GM12801 (cell line): Measurements from ENCODE around the gene WNT16.

Source experiments
- TF ChIP-seq, protein P1 (sequence below): IDR thresholded peaks from one replicate; pipeline ENCODE4 v1.5.1; 2011; ENCODE audit warnings: control low read depth; ENCODE audit not compliant: insufficient read length; ENCODE audit errors: extremely low read depth

The WNT16 gene

GRCh38 chr7:121373177-121373576 lies 44.4 kb downstream of the WNT16 start:
- TF ChIP-seq, protein P1, sequence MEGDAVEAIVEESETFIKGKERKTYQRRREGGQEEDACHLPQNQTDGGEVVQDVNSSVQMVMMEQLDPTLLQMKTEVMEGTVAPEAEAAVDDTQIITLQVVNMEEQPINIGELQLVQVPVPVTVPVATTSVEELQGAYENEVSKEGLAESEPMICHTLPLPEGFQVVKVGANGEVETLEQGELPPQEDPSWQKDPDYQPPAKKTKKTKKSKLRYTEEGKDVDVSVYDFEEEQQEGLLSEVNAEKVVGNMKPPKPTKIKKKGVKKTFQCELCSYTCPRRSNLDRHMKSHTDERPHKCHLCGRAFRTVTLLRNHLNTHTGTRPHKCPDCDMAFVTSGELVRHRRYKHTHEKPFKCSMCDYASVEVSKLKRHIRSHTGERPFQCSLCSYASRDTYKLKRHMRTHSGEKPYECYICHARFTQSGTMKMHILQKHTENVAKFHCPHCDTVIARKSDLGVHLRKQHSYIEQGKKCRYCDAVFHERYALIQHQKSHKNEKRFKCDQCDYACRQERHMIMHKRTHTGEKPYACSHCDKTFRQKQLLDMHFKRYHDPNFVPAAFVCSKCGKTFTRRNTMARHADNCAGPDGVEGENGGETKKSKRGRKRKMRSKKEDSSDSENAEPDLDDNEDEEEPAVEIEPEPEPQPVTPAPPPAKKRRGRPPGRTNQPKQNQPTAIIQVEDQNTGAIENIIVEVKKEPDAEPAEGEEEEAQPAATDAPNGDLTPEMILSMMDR = no peak

DNA sequence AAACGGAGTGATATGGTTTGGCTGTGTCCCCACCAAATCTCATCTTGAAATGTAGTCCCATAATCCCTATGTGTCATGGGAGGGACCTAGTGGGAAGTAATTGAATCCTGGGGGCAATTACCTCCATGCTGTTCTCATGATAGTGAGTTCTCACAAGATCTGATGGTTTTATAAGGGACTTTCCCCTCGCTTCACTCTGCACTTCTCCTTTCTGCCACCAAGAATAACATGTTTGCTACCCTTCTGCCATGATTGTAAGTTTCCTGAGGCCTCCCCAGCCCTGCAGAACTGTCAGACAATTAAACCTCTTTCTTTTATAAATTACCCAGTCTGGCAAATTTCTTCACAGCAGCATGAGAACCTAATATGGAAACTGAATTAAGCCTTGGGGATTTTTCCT lies 48.2 kb downstream of the WNT16 start:
- TF ChIP-seq, protein P1 = no peak

- TF ChIP-seq, protein P1 = no peak
Observed at GRCh38 chr7:121379930-121380329, 51.1 kb downstream of the WNT16 start.

- TF ChIP-seq, protein P1 = no peak
Observed at GRCh38 chr7:121382473-121382872, 53.7 kb downstream of the WNT16 start.

GRCh38 chr7:121383235-121383910 lies 54.6 kb downstream of the WNT16 start:
- TF ChIP-seq, protein P1 = no peak

- TF ChIP-seq, protein P1 = no peak
Observed at GRCh38 chr7:121384265-121384664, 55.5 kb downstream of the WNT16 start.

GRCh38 chr7:121385056-121385799 lies 56.4 kb downstream of the WNT16 start:
- TF ChIP-seq, protein P1 = no peak
